HG02571 (cell line): Measurements from ENCODE around the gene CEP89.
"Not testable (repeated sequence)": the region's sequence is repeated elsewhere in the genome, so short reads cannot be mapped to it uniquely, and the experiment has no call there.

Source experiments
- ATAC-seq: cut with Tn5 transposase; IDR thresholded peaks from one replicate; pipeline ENCODE4 v1.9.1; 2021; ENCODE audit warnings: mild to moderate bottlenecking, moderate library complexity; ENCODE audit not compliant: unreplicated experiment

The CEP89 gene

DNA sequence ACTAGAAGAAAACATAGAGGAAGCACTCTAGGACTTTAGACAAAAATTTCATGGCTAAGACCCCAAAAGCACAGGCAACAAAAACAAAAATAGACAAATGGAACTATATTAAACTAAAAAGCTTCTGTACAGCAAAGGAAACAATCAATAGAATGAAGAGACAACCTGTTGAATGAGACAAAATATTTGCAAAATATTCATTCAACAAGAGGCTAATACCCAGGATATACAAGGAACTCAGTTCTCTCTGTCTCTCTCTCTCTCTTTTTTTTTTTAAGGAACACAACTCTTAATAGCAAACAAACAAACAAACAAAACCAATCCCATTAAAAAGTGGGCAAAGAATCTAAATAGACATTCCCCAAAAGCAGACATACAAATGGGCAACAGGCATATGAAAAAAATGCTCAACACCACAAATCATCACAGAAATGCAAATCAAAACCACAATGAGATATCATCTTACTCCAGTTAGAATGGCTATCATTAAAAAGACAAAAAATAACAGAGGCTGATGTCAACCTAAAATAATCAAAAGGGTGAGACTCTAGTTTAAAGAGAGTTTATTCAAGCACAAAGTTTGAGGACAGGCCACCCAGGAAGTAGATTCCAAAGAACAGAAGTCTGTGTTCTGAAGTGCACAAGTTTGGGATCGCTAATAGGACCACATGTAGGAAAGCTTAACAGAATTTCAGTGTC, 75.1 kb downstream of the CEP89 start:
- ATAC-seq = no peak

DNA sequence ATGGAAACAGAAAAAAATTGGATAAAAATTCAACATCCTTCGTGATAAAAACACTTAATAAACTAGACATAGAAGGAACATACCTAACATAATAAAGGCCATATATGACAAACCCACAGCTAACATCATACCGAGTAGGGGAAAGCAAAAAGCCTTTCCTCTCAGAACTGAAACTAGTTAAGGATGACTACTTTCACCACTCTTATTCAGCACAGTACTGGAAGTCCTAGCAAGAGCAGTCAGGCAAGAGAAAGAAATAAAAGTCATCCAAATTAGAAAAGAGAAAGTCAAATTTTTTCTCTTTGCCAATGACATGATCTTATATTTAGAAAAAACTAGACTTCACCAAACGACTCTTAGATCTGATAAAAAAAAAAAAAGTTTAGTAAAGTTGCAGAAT, 76.4 kb downstream of the CEP89 start:
- ATAC-seq = no peak

DNA sequence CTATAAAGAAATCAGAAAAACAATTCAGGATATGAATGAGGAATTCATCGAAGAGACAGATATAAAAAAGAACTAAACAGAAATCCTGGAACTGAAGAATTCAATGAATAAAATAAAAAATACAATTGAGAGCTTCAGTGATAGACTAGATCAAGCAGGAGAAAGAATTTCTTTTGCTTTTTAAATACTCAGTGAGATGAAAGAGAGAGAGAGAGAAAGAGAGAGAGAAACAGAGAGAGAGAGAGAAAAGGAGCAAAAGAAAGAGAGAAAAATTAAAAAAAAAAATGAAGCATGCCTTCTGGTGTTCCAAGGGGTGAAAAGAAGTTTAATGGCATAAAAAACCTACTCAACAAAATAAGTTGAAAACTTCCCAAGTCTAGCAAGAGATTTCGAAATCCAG, 80.1 kb downstream of the CEP89 start:
- no peak for ATAC-seq

DNA sequence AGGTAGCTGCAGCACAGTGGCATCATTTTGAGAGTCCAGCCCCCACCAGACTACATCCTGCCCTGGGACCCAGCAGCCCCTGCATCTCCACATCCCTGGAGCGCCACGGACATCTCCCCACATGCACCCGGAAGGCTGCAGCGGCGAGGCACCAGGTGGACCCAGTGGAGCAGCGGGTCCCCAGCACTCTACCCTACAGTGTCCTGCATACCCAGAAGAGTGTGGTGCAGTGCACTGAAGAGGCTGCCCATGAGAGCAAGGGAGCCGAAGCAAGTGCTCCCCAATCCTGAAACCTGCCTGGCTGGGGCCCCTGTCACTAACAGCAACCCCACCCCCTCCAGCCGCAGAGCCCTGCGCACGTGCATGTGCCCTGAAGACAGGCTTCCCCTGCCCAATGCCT, 80.9 kb downstream of the CEP89 start:
- ATAC-seq = no peak

DNA sequence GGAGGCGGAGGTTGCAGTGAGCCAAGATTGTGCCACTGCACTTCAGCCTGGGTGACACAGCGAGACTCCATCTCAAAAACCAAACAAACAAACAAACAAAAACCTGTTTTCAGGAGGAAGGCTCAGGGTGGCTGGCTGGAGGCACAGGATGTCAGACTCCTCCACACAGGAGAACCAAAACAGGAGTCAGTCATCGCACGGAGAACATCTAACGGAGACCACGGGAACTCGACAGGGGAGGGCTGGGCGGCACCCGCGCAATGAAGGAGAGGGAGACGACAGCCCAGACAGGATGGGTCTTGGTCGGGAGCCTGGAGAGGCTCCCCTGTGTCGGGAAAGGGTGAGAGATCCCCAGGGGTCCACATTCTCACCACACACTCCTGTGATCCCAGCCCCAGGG, 81.4 kb downstream of the CEP89 start:
- no peak for ATAC-seq

DNA sequence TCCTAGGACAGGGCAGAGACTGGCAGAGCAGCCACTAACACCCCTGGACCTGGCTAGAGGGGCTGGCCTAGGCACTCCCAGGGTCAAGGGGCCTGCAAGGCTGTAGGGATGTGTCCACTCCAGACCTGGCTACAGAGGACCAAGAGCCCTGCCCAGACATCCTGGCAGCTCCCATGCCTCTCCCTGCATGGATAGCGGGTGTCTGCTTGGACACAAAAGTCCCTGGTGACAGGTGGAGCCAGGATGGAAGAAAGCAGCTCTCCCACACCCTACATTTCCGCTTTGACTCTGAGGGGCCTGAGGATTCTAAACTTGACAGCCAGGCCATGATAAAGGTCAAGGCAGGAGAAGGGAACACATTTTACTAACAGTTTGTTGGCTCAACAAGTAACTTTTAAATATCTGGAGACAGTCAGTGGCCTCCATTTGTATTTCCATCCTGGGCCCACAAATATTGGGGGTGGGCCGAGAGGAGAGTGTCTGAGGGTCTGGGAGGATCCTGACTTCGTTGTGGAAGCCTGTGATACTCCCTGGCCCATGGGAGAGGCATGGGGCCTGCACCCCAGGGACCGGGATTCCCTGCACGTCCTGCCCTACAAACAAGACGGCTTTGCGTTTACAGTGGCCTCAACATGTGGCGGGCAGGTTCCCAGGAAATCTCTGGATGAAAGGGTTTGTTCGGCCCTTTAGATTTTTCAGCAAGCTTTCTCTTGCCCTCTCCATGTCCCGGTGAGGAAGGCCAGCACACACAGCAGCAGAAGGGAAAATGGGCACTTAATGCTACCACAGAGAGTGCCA, 82.4 kb downstream of the CEP89 start:
- ATAC-seq = no peak

DNA sequence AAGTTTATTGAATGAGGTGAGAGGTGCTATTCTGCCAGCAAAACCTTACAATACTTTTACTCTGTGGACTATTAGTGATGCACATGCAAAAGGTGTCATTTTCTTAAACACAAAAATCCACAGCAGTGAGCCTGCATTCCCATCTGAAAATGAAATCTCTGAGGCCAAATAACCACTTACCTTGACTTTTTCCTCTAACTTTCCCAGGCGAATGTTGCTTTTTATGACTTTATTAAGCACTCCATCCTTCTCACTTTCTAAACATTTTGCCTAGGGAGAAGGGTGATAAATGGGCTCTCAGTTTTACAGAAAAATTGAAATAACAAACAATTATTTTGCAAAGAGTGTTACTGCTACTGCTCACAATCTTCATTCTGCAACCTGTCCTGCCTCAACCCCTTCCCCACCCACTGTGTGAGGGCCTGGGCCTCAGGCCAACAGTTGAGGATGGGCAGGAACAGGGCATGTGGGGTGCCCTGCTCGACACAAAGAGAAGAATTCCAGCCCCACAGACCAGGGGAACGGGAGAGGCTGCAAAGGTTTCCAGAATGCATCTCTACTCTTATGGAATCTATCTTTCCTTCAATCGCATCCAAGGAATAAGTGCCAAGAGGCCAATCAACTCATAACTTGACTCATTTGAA, 84.1 kb downstream of the CEP89 start:
- no peak for ATAC-seq

DNA sequence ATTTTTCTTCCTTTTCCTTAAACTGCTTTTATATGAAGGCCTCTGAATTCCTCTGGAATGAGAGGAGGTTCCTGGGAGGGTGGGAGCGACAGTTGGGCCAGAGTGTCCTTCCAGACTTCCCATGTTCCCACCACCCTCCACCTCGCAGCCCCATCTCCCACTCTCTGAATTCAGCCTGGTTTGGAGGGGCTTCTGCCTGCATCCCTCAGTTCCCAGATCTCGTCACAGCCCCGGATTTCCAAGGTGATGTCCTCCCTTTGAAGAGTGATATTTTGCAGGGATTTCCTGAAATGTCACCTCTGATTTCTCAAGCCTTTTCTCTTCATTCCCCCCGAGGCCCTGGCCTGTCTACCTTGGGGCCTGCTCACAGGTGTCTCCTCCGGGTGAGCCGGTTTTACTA, 85.5 kb downstream of the CEP89 start:
- no peak for ATAC-seq

DNA sequence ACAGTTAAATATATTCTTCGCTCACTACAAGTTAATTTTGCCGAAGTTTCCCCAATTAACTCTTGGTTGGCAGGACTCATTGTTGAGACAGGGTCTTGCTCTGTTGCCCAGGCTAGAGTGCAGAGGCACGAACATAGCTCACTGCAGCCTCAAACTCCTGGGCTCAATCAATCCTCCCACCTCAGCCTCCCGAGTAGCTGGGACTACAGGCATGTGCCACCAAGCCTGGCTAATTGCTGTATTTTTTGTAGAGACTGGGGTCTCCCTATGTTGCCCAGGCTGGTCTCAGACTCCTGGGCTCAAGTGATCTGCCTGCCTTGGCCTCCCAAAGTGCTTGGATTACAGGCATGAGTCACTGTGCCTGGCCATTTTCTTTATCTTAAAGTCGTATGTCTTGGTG, 86.5 kb downstream of the CEP89 start:
- ATAC-seq = not testable (repeated sequence)

DNA sequence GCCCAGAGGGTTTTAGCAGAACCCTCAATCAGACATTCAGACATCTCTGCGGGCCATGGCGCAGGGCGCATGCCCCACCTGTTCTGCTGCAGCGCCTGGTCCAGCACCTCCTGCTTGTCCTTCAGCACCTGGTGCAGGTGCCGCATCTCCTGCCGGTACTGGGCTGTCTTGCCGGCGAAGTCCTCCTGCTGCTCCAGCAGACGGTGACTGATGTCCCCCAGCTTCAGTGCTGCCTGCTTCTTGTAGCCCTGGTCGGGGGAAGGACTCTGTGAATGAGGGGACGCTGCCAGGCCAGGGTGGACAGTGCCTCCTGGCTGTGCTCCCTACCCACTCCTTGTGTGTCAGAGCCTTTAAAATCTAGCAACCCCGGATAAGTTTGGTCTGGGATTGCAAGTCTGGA, 90.0 kb downstream of the CEP89 start:
- no peak for ATAC-seq

DNA sequence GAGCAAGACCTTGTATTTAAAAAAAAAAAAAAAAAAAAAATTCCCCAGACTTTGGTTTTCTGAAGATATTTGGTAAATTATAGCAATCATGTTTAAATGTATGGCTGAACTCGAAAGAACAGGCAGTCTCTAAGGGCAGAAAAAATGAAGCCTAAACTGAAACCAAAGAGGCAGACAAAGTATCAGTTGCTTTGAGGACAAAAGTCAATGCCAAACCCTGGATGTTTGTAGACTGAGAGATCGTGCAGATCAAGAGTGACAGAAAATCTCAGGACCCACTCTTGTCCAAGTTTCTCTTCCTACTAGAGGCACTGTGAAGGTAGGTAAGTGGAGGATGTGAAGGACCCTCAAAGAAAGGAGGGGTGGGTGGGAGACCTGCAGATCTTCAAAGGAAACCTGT, 91.1 kb downstream of the CEP89 start:
- no peak for ATAC-seq

DNA sequence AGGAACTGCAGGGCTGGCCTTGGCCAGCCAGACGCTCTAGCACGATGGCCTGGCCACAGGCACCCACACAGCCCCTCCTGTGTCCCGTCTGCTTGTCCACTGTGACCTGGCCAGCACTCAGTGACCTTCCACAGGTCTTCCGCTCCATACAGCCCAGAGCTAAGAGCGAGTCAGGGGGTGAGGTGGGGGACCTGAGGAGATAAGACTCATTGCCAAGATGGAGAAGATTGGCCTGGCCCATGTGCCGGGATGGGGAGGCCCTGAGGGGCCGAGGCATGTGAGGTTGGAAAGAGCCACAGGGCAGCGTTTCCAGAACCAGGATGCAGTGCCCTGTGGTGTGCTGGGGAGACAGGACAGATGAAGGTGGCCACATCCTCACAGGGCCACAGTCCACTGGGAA, 92.0 kb downstream of the CEP89 start:
- no peak for ATAC-seq

DNA sequence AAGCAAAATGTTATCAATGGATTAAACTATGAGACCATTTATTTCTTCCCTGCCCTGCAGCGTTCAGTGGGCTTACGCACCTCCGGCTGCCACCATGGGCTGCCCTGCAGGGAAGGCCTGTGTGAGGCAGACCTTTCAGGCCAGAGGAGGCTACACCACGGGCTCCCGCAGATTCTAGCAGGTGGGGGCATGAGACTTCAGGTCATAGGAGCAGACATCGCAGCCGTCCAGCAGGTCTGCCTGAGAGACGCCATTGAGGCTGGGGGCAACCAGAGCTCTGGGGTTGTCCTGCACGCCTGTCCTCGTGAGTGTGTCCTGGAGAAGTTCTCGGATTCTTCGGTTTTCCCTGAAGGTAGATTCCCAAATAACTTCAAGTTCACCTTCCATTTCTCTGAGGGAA, 92.8 kb downstream of the CEP89 start:
- no peak for ATAC-seq

DNA sequence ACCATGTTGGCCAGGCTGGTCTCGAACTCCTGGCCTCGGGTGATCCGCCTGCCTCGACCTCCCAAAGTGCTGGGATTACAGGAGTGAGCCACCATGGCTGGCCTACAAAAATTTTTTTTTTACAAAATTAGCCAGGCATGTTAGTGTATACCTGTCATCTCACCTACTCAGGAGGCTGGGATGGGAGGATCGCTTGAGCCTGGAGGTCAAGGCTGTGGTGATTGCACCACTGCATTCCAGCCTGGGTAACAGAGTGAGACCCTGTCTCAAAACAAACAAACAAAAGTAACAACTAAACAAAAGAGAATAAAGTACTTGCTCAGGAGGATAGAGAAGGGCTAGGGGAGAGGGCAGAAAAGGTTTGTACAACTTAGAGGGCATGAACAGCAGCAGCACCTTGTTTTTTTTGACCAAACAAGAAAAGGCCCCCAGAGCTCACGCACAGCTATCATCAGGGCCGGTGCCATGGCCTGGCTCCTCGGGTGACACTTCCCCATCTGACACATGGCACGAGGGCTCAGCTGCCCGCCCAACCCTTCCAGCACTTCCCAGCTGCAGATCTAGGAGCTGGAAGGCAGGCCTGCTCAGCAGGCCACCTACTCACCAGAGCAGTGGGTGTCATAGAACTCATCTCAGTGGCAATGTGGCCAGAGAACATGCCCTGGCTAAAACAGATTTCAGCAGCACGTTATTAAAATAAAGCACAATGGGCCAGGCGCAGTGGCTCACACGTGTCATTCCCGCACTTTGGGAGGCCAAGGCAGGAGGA, 93.6 kb downstream of the CEP89 start:
- ATAC-seq = no peak

DNA sequence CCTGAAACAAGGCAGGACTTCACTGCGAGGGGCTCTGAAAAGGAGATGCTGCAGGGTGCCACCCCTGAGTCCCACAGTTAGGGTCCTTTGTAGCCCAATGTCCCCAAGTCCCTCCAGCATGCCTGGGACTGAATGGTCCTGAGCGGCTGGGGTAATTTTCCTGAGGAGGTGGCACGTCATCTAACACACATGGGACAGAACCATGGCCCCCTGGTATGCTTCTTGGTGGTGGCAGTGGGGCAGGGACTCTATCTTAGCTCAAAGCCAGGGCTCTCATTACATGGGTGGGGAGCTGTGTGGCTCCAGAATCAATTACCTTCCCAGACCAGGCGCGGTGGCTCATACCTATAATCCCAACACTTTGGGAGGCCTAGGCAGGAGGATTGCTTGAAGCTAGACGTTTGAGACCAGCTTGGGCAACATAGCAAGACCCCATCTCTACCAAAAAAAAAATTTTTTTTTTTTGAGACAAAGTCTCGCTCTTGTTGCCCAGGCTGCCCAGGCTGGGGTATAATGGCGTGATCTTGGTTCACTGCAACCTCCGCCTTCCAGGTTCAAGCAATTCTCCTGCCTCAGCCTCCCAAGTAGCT, 94.3 kb downstream of the CEP89 start:
- ATAC-seq = no peak

DNA sequence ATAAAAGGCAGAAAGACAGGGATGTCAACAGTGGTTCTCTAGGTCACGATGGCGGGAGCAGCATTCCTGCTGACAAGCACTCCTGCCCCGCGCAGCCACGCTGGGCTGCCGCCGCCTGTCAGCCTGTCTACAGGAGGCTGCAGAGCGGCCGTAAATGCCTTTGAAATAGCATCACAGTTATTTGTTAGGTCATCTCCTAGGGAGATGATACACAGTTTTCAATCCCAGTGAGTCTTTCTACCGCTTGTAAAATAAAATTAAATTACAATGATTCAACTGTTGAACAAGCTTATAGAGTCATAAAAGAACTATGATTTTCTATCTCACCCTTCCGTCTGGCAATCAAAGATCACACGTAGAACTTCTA, 94.9 kb downstream of the CEP89 start:
- no peak for ATAC-seq

DNA sequence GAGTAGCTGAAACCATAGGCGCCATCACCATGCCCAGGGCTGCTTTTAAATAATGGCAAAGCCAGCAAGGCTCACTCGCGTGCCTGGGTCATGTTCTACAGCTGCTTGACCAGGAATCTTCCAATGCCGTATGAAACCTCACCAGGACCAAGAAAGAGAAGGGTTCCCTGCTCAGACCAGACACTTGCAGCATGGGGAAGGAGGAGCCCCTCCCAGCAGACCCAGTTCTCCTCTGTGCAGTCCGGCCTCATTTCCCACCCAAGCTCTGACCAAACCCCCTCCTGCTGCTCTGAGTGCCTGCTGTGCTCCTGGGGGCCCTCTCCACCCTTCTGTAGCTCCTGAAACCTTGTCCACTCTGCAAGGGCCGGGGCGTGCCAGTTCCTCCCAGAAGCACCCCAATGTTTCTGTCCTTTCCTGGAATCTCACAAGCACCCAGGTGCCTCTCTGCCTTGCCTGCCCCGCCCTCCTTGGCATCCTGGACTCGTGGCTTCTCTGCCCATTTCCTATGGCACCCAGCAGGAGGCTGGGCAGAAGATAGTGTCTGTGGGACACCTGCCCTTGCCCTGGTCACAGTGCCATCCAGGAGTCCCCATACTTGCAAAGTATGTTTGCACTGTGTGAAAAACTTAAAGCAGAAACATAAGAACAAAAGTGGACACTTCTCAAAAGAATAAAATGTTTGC, 95.4 kb downstream of the CEP89 start:
- ATAC-seq = no peak

DNA sequence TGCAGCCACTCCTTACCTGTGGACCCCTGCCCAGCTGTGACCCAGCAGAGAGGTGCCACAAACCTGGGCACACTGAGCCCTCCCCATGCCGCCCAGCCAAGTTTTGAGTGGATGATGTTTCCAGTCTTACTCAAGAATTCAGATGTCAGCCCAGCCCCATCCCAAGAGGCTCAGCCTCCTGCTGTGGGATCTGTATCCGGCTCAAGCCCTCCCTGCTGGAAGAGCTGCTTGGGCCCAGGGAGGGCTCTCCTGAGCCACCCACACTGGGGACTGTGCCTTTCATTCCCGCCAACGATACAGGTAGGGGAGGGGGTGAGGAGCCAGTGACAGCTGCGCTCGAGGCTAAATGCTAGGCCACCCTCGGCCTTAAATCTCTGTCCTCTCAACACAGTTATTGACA, 96.3 kb downstream of the CEP89 start:
- ATAC-seq = no peak

DNA sequence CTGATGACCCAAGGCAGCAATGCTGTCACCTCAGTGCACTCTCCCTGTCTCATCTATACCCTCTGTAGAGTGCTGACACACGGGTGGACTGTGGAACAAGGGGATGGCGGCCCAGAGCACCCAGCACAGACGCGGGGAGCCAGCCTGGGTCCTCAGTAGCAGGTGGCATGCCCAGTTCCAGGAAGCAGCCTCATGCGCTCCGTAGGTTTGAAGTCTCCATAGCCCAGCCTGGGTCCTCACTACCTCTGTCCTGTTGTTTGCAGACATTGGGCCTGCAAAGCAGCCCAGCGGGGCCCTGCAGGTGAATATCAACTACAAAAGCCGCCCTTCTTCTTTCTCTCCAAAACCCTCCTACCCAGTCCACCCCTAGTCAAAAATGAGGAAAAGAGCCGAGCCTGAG, 97.2 kb downstream of the CEP89 start:
- ATAC-seq = no peak

DNA sequence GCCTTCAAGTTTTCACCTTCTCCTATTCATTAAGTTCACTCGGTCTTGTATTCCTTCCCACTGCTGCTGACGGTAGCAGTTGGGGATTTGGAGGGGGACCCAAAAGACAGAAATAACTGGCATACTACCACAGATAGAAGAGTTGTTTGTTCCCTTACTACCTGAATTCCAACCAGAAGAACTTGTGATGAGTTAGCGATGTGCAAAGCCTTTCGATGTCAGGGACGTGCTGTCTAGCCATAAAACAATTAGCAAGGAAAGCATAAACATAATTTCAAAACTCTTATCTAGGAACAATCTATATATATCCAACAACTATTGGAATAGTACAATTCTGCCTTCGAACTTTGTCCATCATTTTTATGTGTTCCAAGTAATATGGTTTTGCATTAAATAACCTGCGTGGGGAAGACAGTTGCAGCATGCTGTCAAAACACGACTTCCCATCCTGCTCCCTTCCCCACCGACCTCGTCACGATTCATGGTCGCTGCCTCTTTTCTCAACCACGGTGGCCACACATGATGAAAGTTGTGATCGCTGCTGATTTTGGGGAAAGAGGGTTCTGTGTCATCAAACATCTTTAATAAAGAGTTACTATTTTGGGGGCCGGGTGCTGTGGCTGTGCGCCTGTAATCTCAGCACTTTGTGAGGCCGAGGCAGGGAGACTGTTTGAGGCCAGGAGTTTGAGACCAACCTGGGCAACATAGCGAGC, 98.4 kb downstream of the CEP89 start:
- no peak for ATAC-seq
